Upper lobe of left lung (tissue), 6 donors: ENCODE results near the gene DNAH1. TPM values are rescaled to one million over a fixed set of nuclear protein-coding genes. Genes with fewer than 3 reads are reported as not detected.

Source experiments
- ATAC-seq, 2 donors: fragments of 200-7000 bp; cut with Tn5 transposase; one replicate each; pipeline ENCODE4 v1.9.1; 2022; ENCODE audit warnings: mild to moderate bottlenecking in 2 of 2, moderate library complexity in 2 of 2; ENCODE audit not compliant: low FRiP score in 2 of 2
- DNase-seq, 2 donors: peaks; one replicate each; pipeline ENCODE4 v3.0.0-alpha.2; 2019 to 2020
- H3K27ac ChIP-seq, 4 donors: fragments of 200-600 bp; sonication (generic); one replicate each; pipeline ENCODE4 v1.5.1; 2016 to 2019
- H3K27me3 ChIP-seq, 4 donors: fragments of 200-600 bp; sonication (generic); one replicate each; pipeline ENCODE4 v1.5.1; 2017 to 2019
- H3K36me3 ChIP-seq, 4 donors: fragments of 200-600 bp; sonication (generic); one replicate each; pipeline ENCODE4 v1.5.1; 2016 to 2019
- H3K4me1 ChIP-seq, 4 donors: fragments of 200-600 bp; sonication (generic); one replicate each; pipeline ENCODE4 v1.5.1; 2018 to 2019
- H3K4me3 ChIP-seq, 4 donors: fragments of 200-600 bp; sonication (generic); one replicate each; pipeline ENCODE4 v1.5.1; 2017 to 2019; ENCODE audit warnings: mild to moderate bottlenecking in 2 of 4, moderate library complexity in 1 of 4
- H3K9me3 ChIP-seq, 4 donors: fragments of 200-600 bp; sonication (generic); one replicate each; pipeline ENCODE4 v1.5.1; 2018 to 2019
- CTCF ChIP-seq, 6 experiments: fragments of 450-650 bp in 4 of 6; fragments of 200-600 bp in 2 of 6; sonication (generic) in 2 of 6; IDR thresholded peaks; one replicate each; pipeline ENCODE4 v1.5.1; 2016 to 2019; ENCODE audit warnings: antibody characterized with exemption in 6 of 6
- EP300 ChIP-seq, 4 donors: sonication (generic); formaldehyde crosslinking; IDR thresholded peaks; one replicate each; pipeline ENCODE4 v1.5.1; 2017; ENCODE audit warnings: antibody characterized with exemption in 4 of 4, control low read depth in 2 of 4
- POLR2A ChIP-seq, 4 donors: fragments of 450-650 bp; IDR thresholded peaks; one replicate each; pipeline ENCODE4 v1.5.1; 2016 to 2017; ENCODE audit warnings: antibody characterized with exemption in 4 of 4, mild to moderate bottlenecking in 2 of 4
- POLR2AphosphoS5 ChIP-seq, 2 donors: sonication (generic); formaldehyde crosslinking; IDR thresholded peaks; one replicate each; pipeline ENCODE4 v1.5.1; 2017; ENCODE audit warnings: antibody characterized with exemption in 2 of 2
- WGBS, 2 donors: methylation state at CpG; one replicate each; pipeline ENCODE4 v1.1.5; 2017 to 2018; 5-methylcytosine and 5-hydroxymethylcytosine counted together
- total RNA-seq, 6 donors: library from RNA; depleted of rRNA in 4 of 6; stranded (reverse); fragments of >200 nt in 4 of 6; gene quantifications; one replicate each; pipeline versions ENCODE4 v1.1.0 to v1.2.1, GENCODE V29; 2016 to 2021
- donor health status: DM: no; HTN: no; CAD: no; lungs with moderate emphysema.
- donor health status: DM: no; HTN: yes; CAD: no; lungs with severe emphysema.

Gene DNAH1
- total RNA-seq, 6 donors from 2014 or later, result 10.8 to 67.1 (median 22.4) TPM

GRCh38 chr3:52349131-52349530 is 33.0 kb downstream of the DNAH1 start:
- ATAC-seq, result no peak
- TF ChIP-seq CTCF (IDR thresholded peaks at IDR 0.05) (no peak), POLR2A (IDR thresholded peaks at IDR 0.05) (no peak), POLR2AphosphoS5 (IDR thresholded peaks at IDR 0.05) (no peak), EP300 (IDR thresholded peaks at IDR 0.05) (no peak)
- peaks cover 0 to 74% (median 51%) of the 10 kb centered on the region in 4 donors for H3K36me3 ChIP-seq
- H3K9me3 ChIP-seq, result no peaks in the 10 kb centered on the region
- H3K27me3 ChIP-seq, result no peaks in the 10 kb centered on the region
- DNase-seq, result peak in 1 of 2 donors; percentile 29
- H3K4me1 ChIP-seq, result no peaks in the 10 kb centered on the region
- WGBS, 2 donors, result 91 to 98% methylated on average over 8 to 11 of the region's 11 CpGs
- H3K4me3 ChIP-seq, result no peak overlapping the region
- no peak overlapping the region for H3K27ac ChIP-seq

- WGBS, 2 donors, result 91 to 94% methylated on average over 16 to 19 of the region's 19 CpGs
- Histone ChIP-seq H3K9me3 (no peaks in the 10 kb centered on the region), H3K27ac (no peak overlapping the region), H3K36me3 (peaks cover 0 to 79% (median 52%) of the 10 kb centered on the region in 4 donors), H3K4me1 (no peaks in the 10 kb centered on the region), H3K27me3 (no peaks in the 10 kb centered on the region), H3K4me3 (no peak overlapping the region)
- TF ChIP-seq POLR2AphosphoS5 (IDR thresholded peaks at IDR 0.05), result no peak
- TF ChIP-seq POLR2A (IDR thresholded peaks at IDR 0.05), result no peak
- no peak for TF ChIP-seq EP300 (IDR thresholded peaks at IDR 0.05)
- TF ChIP-seq CTCF (IDR thresholded peaks at IDR 0.05), result no peak
- DNase-seq (no peak), ATAC-seq (no peak)
These were observed 33.7 kb downstream of the DNAH1 start for GRCh38 chr3:52349611-52350395.

- H3K36me3 ChIP-seq, result peaks cover 0 to 85% (median 52%) of the 10 kb centered on the region in 4 donors
- H3K27me3 ChIP-seq, result no peaks in the 10 kb centered on the region
- H3K27ac ChIP-seq, result no peak overlapping the region
- no peaks in the 10 kb centered on the region for H3K4me1 ChIP-seq
- H3K9me3 ChIP-seq, result no peaks in the 10 kb centered on the region
- no peak for ATAC-seq
- 90 to 92% methylated on average over 4 to 7 of the region's 7 CpGs for WGBS, 2 donors
- no peak for TF ChIP-seq EP300 (IDR thresholded peaks at IDR 0.05)
- no peak for TF ChIP-seq CTCF (IDR thresholded peaks at IDR 0.05)
- TF ChIP-seq POLR2A (IDR thresholded peaks at IDR 0.05), result no peak
- no peak for TF ChIP-seq POLR2AphosphoS5 (IDR thresholded peaks at IDR 0.05)
- H3K4me3 ChIP-seq, result no peak overlapping the region
- no peak for DNase-seq
These were observed 34.3 kb downstream of the DNAH1 start for GRCh38 chr3:52350416-52350815.

- Histone ChIP-seq H3K36me3 (peaks cover 0 to 84% (median 51%) of the 10 kb centered on the region in 4 donors), H3K27me3 (no peaks in the 10 kb centered on the region), H3K9me3 (no peaks in the 10 kb centered on the region), H3K4me3 (no peak overlapping the region), H3K27ac (no peak overlapping the region), H3K4me1 (no peaks in the 10 kb centered on the region)
- WGBS, 2 donors, result 83 to 91% methylated on average over 10 of the region's 11 CpGs
- ATAC-seq, result no peak
- peak in 1 of 2 donors; percentile 40 for DNase-seq
- TF ChIP-seq POLR2AphosphoS5 (IDR thresholded peaks at IDR 0.05) (no peak), POLR2A (IDR thresholded peaks at IDR 0.05) (no peak), CTCF (IDR thresholded peaks at IDR 0.05) (no peak), EP300 (IDR thresholded peaks at IDR 0.05) (no peak)
These were observed 35.1 kb downstream of the DNAH1 start for GRCh38 chr3:52350981-52351761.
